Measurements from ENCODE around the gene ASB6.

The ASB6 gene

DNA sequence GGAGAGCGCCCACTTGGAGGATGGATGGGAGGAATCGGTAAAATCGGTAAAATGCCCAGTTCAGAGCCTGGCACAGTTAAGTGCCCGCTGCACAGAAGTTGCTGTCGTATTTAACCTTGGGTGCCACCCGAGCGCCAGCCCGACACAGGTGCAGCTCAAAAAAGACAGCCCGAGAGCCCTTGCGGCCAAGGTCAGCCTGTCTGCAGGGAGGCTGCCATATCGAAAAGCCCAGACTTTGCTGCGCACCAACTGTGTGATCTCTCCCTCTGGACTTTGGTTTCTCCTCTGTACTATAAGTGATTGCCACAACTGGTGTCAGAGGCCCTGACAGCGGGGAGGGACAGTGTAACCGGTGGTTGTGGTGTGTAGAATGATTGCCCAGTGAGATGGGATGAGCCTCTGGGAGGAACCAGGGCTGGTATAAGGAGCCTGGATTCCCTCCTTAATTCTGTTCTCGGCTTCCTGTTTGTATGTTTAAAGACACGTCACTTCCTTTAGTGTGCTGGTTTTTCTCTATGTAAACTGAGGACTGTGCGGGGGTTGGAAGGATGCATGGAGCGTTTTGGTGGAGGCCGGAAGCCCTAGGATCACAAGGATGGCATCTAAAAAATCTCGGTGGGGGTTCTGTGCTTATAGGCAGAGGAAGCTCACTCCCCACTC, 15.2 kb downstream of the ASB6 start:
- Histone ChIP-seq H3K9me2 (replicated peaks; ENCODE audit: insufficient read depth, low read length) (no peaks in the 10 kb centered on the region), H3K4me3 (ENCODE audit: insufficient read depth, low read length, poor library complexity, severe bottlenecking) (peak overlapping the region; percentile 91), H3K4me2 (ENCODE audit: low read depth, low read length, poor library complexity, severe bottlenecking) (peak overlapping the region; percentile 88), H3K9ac (ENCODE audit: low read length) (peak overlapping the region; percentile 87), H4K20me1 (ENCODE audit: low read depth, low read length) (peaks cover 11% of the 10 kb centered on the region; the same call in 1 of the 2 replicates), H3K36me3 (ENCODE audit: low read length) (no peaks in the 10 kb centered on the region), H3K27ac (ENCODE audit: low read depth, low read length) (peak overlapping the region; percentile 67), H2AFZ (ENCODE audit: low read depth, low read length, severe bottlenecking) (peak overlapping the region; percentile 75), H3K9me3 (ENCODE audit: insufficient read depth, low read length) (no peaks in the 10 kb centered on the region), H3K27me3 (ENCODE audit: low read length) (no peaks in the 10 kb centered on the region), H3F3A (ENCODE audit: insufficient read depth) (peaks cover 5% of the 10 kb centered on the region; the same call in 1 of the 2 replicates), H3K79me2 (ENCODE audit: insufficient read depth, low read length) (peaks cover 57% of the 10 kb centered on the region)
- no peak for TF ChIP-seq EZH2phosphoT487 (conservative IDR thresholded peaks at IDR 0.05; ENCODE audit: low read length)

- Histone ChIP-seq H3K4me3 (ENCODE audit: insufficient read depth, low read length, poor library complexity, severe bottlenecking) (peak within 1 kb of the TSS; percentile 91), H3K9me2 (replicated peaks; ENCODE audit: insufficient read depth, low read length) (no peaks in the 10 kb centered on the region), H4K20me1 (ENCODE audit: low read depth, low read length) (peaks cover 11% of the 10 kb centered on the region; the same call in 1 of the 2 replicates), H3K79me2 (ENCODE audit: insufficient read depth, low read length) (peaks cover 51% of the 10 kb centered on the region), H3K9me3 (ENCODE audit: insufficient read depth, low read length) (no peaks in the 10 kb centered on the region), H3K9ac (ENCODE audit: low read length) (peak within 1 kb of the TSS; percentile 87), H3K27me3 (ENCODE audit: low read length) (no peaks in the 10 kb centered on the region), H3K36me3 (ENCODE audit: low read length) (no peaks in the 10 kb centered on the region), H3F3A (ENCODE audit: insufficient read depth) (peaks cover 5% of the 10 kb centered on the region; the same call in 1 of the 2 replicates), H2AFZ (ENCODE audit: low read depth, low read length, severe bottlenecking) (peak within 1 kb of the TSS; percentile 75), H3K27ac (ENCODE audit: low read depth, low read length) (peak within 1 kb of the TSS; percentile 67), H3K4me2 (ENCODE audit: low read depth, low read length, poor library complexity, severe bottlenecking) (peak within 1 kb of the TSS; percentile 88)
- no peak for TF ChIP-seq EZH2phosphoT487 (conservative IDR thresholded peaks at IDR 0.05; ENCODE audit: low read length)
- TF ChIP-seq, protein P1, sequence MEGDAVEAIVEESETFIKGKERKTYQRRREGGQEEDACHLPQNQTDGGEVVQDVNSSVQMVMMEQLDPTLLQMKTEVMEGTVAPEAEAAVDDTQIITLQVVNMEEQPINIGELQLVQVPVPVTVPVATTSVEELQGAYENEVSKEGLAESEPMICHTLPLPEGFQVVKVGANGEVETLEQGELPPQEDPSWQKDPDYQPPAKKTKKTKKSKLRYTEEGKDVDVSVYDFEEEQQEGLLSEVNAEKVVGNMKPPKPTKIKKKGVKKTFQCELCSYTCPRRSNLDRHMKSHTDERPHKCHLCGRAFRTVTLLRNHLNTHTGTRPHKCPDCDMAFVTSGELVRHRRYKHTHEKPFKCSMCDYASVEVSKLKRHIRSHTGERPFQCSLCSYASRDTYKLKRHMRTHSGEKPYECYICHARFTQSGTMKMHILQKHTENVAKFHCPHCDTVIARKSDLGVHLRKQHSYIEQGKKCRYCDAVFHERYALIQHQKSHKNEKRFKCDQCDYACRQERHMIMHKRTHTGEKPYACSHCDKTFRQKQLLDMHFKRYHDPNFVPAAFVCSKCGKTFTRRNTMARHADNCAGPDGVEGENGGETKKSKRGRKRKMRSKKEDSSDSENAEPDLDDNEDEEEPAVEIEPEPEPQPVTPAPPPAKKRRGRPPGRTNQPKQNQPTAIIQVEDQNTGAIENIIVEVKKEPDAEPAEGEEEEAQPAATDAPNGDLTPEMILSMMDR (IDR thresholded peaks at IDR 0.05; ENCODE audit: insufficient read depth, low read length, poor library complexity, severe bottlenecking) = no peak
Observed at GRCh38 chr9:129626079-129626624, 15.8 kb downstream of the ASB6 start, which contains the start of gene NTMT1. TSS of gene NTMT1 (plus strand) at chr9:129626163. CDS start at chr9:129632704, 6,541 bp downstream.

DNA sequence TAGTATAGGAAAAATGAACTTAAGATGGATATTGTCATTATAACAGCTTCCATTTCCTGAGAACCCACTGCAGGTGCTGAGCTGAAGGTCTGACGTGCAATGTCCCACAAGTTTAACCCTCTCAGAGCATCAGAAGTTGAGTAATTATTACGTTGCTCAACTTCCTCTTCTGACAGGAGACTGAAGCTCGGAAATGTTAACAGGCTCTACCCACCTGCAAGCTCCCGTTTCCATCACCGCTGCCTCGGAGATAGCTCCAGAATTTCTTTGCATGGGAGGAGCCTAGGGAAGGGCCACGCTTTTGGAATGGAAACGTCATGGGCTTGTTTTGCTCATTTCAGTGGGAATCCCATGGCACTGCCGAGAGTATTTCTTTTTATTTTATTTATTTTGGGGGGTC, 17.0 kb downstream of the ASB6 start:
- H3K27ac ChIP-seq (ENCODE audit: low read depth, low read length) = no peak overlapping the region
- H3K9me3 ChIP-seq (ENCODE audit: insufficient read depth, low read length) = no peaks in the 10 kb centered on the region
- H4K20me1 ChIP-seq (ENCODE audit: low read depth, low read length) = peaks cover 11% of the 10 kb centered on the region; the same call in 1 of the 2 replicates
- H3K79me2 ChIP-seq (ENCODE audit: insufficient read depth, low read length) = peaks cover 39% of the 10 kb centered on the region
- no peak overlapping the region for H3K9ac ChIP-seq (ENCODE audit: low read length)
- H2AFZ ChIP-seq (ENCODE audit: low read depth, low read length, severe bottlenecking) = no peak overlapping the region
- H3K36me3 ChIP-seq (ENCODE audit: low read length) = no peaks in the 10 kb centered on the region
- H3K27me3 ChIP-seq (ENCODE audit: low read length) = no peaks in the 10 kb centered on the region
- no peak overlapping the region for H3K4me2 ChIP-seq (ENCODE audit: low read depth, low read length, poor library complexity, severe bottlenecking)
- no peaks in the 10 kb centered on the region for H3K9me2 ChIP-seq (replicated peaks; ENCODE audit: insufficient read depth, low read length)
- TF ChIP-seq, protein P1 (IDR thresholded peaks at IDR 0.05; ENCODE audit: insufficient read depth, low read length, poor library complexity, severe bottlenecking) = no peak
- no peak for TF ChIP-seq EZH2phosphoT487 (conservative IDR thresholded peaks at IDR 0.05; ENCODE audit: low read length)
- H3K4me3 ChIP-seq (ENCODE audit: insufficient read depth, low read length, poor library complexity, severe bottlenecking) = no peak overlapping the region
- peaks cover 5% of the 10 kb centered on the region; the same call in 1 of the 2 replicates for H3F3A ChIP-seq (ENCODE audit: insufficient read depth)

Data from SU-DHL-6 (cell line).